Myocyte (in vitro differentiated cells): ENCODE data around the gene FGF1. TPM values are rescaled to one million over a fixed set of nuclear protein-coding genes. Genes with fewer than 3 reads are reported as not detected.

Experiments used
- DNase-seq: peaks from one replicate; pipeline ENCODE4 v3.0.0-alpha.2; 2012; ENCODE audit warnings: low read depth
- total RNA-seq: library from RNA; depleted of rRNA; stranded (reverse); fragments of >200 nt; gene quantifications from 2 replicates; pipeline ENCODE4 v1.2.3, GENCODE V29; 2014

The FGF1 gene
- total RNA-seq, 1 donor from 2014 or later = 1.8 TPM

DNA sequence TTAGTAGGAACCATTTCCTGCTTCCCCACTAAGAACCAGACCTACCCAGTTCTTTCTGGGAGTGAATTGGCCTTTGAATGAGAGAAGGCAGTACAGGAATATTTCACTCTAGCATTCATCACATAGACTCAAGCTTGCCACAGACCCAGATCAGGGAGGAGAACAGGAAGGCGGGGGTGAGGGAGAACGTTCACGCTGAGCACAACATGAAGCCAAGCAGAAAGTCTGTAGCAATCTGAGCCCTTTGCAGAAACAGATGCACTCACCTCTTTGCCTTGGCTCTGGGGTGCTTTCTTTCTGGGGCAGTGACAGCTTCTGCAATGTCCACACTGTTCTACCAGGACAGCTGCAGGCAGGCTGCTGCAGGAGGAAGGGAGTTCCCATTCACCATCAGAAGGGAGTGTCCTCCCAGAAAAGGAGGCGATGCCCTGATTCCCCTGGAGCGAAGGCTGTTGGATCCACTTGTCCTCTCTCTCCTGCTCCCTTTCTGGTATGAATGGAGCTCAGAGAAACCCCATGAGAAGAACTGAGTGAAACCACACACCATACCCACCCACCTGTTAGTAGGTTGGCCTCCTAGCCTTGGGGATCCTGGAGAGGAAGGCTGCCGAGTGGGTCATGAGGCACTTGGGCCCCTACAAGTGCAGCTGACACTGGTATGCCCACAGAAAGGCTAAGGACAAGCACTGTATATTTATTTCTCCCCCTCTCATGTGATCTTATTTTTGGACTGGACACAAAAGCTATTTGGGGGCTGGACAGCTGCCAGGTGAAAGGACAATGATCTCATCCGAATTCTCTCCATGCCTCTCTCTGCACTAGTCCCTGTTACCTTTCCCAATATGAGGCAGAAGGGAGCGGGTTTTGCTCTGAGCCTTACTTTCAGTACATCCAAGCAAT is 11.7 kb upstream of the FGF1 start:
- peak; percentile 98 for DNase-seq

- DNase-seq = no peak
These were observed 10.5 kb upstream of the FGF1 start for GRCh38 chr5:142696379-142696778.

- DNase-seq = no peak
These were observed 8.4 kb upstream of the FGF1 start for GRCh38 chr5:142694092-142694856.

- DNase-seq = no peak
These were observed 6.5 kb upstream of the FGF1 start for GRCh38 chr5:142692321-142692894.

- no peak for DNase-seq
These were observed 4.8 kb upstream of the FGF1 start for GRCh38 chr5:142690667-142691066.

- no peak for DNase-seq
These were observed 3.2 kb upstream of the FGF1 start for GRCh38 chr5:142689081-142689480.

DNA sequence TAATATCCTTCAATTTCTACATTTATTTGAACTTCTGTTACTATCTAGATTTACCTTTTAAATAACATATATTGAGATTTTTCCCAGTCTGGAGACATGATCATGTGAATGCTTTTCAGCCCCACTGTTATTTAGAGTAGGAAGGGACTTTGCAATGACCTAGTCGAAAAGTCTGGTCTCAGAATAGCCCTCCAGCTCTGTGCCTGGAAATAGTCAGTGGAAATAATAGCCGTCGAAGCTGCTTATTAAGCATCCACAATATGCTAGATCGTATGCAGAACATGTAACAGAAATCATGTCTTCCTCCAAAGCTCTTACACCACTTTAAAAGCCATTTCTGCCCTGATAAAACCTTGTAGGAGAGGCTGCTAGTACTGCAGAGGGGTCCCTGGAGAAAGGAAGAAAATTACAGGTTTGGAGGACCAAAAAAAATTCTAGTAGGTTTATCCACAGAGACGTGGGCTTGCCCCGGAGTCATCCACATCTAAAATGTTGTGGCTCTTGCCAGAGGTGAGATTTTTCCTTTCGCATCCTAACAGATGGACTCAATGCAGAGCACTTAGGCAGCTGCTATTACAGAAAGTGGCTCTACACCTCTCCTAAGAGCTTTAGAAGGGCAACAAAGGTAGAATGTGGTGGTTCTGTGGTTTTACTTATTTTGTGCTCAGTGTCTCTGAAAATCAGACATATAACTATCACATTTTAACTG is 2.5 kb upstream of the FGF1 start:
- DNase-seq = no peak

DNA sequence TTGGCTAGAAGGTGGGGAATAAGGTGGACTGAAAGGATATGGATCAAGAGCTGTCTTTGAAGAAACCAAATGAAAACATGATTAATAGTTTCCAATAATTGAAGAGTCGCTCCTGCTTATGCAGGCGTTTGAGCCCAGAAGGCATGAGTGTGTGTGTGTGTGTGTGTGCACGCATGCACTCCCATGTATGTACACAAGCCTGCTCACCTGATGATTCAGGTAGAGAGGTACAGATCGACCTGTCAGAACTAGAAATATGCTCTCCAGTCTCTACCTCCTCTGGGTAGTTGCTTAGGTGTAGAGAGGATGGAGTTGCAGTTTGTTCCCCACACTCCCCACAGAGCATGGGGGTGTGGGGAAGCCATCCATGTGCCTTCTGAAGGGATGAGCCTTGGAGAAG is 1.1 kb upstream of the FGF1 start:
- no peak for DNase-seq

GRCh38 chr5:142686210-142686734 is 382 bp upstream of the FGF1 start:
- DNase-seq = peak; percentile 53

DNA sequence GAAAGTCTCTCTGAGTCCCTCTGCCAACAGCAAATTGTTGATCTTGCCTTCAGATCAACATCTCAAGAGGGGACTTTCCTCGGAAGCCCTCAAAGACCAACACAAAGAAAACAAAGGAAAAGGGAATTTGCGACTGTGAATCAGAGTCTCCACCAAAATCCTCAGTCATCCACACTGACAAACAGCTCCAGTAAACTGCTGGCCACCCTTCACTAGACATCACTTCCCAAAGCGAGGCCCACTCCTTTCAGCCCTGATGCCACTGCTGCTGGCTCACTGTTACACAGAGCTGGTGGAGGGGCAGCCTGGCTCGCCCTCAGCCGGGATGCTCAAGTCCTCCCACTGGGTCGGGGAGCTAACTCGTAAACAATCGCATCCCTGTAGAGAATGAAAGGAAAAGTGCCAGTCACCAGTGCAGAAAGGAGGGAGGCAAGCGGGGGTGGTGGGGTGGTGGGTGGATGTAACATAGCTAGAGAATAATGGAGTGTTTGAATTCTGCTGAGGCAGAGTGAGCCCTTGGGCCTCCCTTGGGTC is 1.3 kb downstream of the FGF1 start:
- no peak for DNase-seq

GRCh38 chr5:142683881-142684505 is 1.9 kb downstream of the FGF1 start:
- no peak for DNase-seq

DNA sequence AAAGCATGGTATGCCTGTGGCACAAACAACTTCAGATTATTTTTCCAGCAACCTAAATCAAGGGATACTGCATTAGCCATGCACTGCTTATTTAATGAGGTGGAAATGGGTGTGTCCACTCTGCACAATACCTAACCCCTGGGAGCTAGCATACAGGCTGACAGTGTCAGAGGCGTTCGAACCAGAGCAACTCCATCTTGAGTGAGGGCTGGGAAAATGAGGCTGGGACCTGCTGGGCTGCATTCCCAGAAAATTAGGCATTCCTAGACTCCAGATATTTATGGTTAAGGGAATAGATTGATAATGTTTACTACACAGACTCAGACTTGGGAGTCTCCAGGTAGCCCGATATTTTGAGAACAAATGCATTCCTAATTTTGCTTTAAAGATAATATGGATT is 2.8 kb downstream of the FGF1 start:
- DNase-seq = no peak

GRCh38 chr5:142680605-142681259 is 5.2 kb downstream of the FGF1 start:
- DNase-seq = peak; percentile 67

DNA sequence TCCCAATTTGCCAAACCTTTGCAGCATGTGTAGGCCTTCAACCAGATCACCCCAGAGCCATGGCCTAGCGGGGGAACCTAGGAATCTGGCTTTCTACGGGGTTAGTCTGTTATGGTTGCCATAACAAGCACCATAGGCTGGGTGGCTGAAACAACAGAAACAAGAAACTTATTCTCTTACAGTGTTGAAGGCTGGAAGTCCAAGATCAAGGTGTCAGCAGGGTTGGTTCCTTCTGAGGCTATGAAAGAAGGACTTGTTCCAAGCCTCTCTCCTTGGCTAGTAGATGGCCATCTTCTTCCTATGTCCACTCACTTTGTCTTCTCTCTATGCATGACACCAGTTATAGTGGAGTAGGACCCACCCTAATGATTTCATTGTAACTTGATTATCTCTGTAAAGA is 6.1 kb downstream of the FGF1 start:
- DNase-seq = no peak

DNA sequence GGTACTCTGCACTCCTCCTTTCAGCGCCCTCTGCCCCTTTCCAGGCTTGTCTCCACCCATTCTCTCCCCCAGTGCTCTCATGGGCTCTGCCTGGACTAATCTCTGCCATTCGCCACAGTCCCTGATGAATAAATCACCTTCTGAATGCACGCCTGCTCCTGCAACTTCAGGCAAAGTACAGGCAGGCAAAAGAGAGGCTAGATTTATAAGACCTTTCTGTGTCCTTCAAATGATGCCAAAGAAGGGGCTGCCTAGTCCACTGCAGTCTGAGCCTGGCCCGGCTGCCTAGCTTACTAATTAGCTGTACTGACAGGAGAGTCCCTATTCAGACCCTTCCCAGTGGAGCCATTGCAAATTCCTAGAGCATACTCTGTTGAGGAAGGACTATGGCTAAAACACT is 7.4 kb downstream of the FGF1 start:
- no peak for DNase-seq

DNA sequence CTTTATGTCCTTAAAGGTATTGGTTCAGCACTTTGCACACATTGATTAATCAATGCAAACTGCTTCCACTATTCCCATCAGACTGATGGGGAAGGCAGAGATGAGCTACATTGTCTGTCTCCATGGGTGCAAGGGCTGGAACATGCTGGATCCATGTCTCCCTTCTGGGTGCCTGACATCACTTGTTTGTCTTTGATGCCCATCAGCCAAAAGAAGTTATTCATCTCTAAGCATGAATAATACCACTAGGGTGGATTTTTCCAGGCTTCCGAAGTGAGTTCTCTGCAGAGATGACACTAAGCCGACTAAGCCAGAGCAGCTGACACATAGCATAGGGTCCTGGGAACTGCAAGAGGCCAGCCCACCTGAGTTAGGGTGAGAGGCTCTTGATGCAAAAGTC is 8.7 kb downstream of the FGF1 start:
- DNase-seq = no peak

GRCh38 chr5:142676318-142676717 is 9.6 kb downstream of the FGF1 start:
- no peak for DNase-seq

DNA sequence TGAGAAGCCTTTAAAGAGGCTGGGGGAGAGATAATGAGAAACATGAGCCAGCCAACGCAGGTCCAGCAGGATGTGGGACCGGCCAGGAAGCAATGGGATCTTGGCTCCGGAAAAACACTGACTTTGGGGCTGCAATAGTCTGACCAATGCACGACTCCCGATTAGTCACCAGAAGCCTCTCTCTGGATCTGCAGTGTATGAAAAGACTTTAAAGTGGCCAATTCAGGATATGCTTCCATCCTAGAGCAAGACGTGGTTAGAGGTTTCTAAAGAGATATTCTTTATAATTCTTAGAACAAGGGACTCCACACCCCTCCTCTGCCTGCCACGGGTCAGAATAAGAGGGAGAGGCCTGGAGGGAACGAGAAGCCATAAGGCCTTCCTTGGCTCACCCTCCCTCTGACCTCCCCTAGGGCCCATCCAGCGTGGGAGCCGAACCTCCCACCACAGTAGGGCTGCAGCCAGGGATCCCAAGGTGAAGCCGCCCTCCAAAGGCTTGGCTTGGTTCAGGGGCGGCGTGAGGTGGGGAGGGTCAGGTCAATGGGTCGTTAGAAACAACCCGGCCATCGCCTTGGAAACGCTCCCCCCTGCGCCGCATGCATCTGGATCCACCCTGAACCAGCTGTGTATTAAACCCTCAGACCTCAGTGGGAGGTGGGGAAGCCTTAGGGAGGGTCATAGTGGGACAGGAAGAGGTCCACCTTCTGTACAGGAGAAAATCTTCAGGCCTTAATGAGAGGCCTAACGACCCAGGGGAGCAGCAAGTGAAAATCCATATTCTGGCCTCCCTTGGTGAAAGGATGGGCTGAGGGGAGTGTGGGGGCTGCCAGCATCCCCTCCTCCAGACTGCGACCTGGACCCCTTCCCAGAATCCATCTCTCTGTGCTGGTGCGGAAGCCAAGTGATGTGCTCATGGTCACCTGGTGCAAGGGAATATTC is 11.1 kb downstream of the FGF1 start:
- peak; percentile 51 for DNase-seq

GRCh38 chr5:142671801-142672200 is 14.1 kb downstream of the FGF1 start:
- peak; percentile 78 for DNase-seq
